Measurements from ENCODE around the gene CKAP2L. TPM values are rescaled to one million over a fixed set of nuclear protein-coding genes. Genes with fewer than 3 reads are reported as not detected.
"Not testable (repeated sequence)": the region's sequence is repeated elsewhere in the genome, so short reads cannot be mapped to it uniquely, and the experiment has no call there.

CKAP2L gene
- total and polyA plus RNA-seq, 9 of the 15 experiments (the other 6 are each of a cell fraction or from before 2014, with no cell fraction given), result 10.4 to 21.9 (median 14.2) TPM

GRCh38 chr2:112716826-112717352 is 47.5 kb downstream of the CKAP2L start:
- H3K9ac ChIP-seq (ENCODE audit: insufficient read depth in 1 of 2, low read depth in 2 of 2, low read length in 2 of 2); H3K4me3 ChIP-seq; H2AFZ ChIP-seq (ENCODE audit: low read depth, low read length); H3K9me3 ChIP-seq (replicated peaks; ENCODE audit: control insufficient read depth, insufficient read depth, low read depth, low read length); H3K9me1 ChIP-seq (ENCODE audit: control insufficient read depth, insufficient read depth, low read length); H3K27ac ChIP-seq (ENCODE audit: extremely low read depth, low read depth, low read length); ATAC-seq; H3K36me3 ChIP-seq (ENCODE audit: control insufficient read depth, insufficient read depth, low read length); BruUV-seq (replicated peaks); H4K20me1 ChIP-seq (replicated peaks; ENCODE audit: control insufficient read depth, insufficient read depth, low read length); H3K27me3 ChIP-seq (ENCODE audit: control insufficient read depth in 2 of 2, insufficient read depth in 2 of 2, low read length in 2 of 2); H3K79me2 ChIP-seq (ENCODE audit: control insufficient read depth, insufficient read depth, low read length); in situ Hi-C loops (cut with MboI); CTCF ChIA-PET (ENCODE audit: low intra/inter-chr PET ratio); H3K4me2 ChIP-seq (ENCODE audit: insufficient read depth, low read length); POLR2A ChIA-PET; intact Hi-C loops (cut with micrococcal nuclease); FAIRE-seq; DNase-seq (ENCODE audit: extremely low read depth in 1 of 4, low spot score in 3 of 4): not testable (repeated sequence)
- peak in 1 of 2 experiments; percentile 91 for TF ChIP-seq AFF1 (IDR thresholded peaks at IDR 0.05; ENCODE audit: low read depth in 1 of 2, partially characterized antibody in 2 of 2)
- TF ChIP-seq BCOR (IDR thresholded peaks at IDR 0.05), result peak; percentile 48; the same call in 1 of the 2 replicates
- peak; percentile 93 for TF ChIP-seq ZNF184 (CRISPR knock-in tag; IDR thresholded peaks at IDR 0.05)
- H3K4me1 ChIP-seq (replicated peaks in 1 of 2; ENCODE audit: control insufficient read depth in 2 of 2, insufficient read depth in 2 of 2, low read length in 2 of 2), result peaks cover 31 to 34% of the 10 kb centered on the region in 2 experiments
- no CpG with 5 or more reads among the region's 5 CpGs for WGBS (ENCODE audit: insufficient coverage, low coverage, missing lambda C conversion rate)
